IPS DF 6.9 (cell line): Measurements from ENCODE around the gene TRABD2B.

Source experiments
- DNase-seq: peaks from one replicate; pipeline ENCODE4 v3.0.0-alpha.2; 2013; ENCODE audit warnings: low read depth, low spot score
- H3K27ac ChIP-seq: one replicate; pipeline ENCODE4 v1.5.1; 2013; ENCODE audit warnings: low read length, control low read depth
- H3K27me3 ChIP-seq: 2 replicates; pipeline ENCODE4 v1.6.1; 2013; ENCODE audit warnings: mild to moderate bottlenecking, low read length; ENCODE audit not compliant: control insufficient read depth, insufficient read depth
- H3K36me3 ChIP-seq: 2 replicates; pipeline ENCODE4 v1.6.1; 2013; ENCODE audit warnings: low read length; ENCODE audit not compliant: control insufficient read depth, insufficient read depth
- H3K4me1 ChIP-seq: 2 replicates; pipeline ENCODE4 v1.6.1; 2013; ENCODE audit warnings: low read length; ENCODE audit not compliant: control insufficient read depth, insufficient read depth
- H3K4me3 ChIP-seq: 2 replicates; pipeline ENCODE4 v1.5.1; 2013; ENCODE audit warnings: mild to moderate bottlenecking, low read length
- H3K9me3 ChIP-seq: 2 replicates; pipeline ENCODE4 v1.6.1; 2013; ENCODE audit warnings: low read length, inconsistent platforms; ENCODE audit not compliant: control insufficient read depth, insufficient read depth
- WGBS: extraction: QIAGEN DNeasy Blood & Tissue Kit; methylation state at CpG from one replicate; pipeline ENCODE4 v1.1.7; 2013; ENCODE audit warnings: mixed read lengths, missing lambda C conversion rate; ENCODE audit not compliant: insufficient read length, insufficient coverage; 5-methylcytosine and 5-hydroxymethylcytosine counted together

Gene TRABD2B

DNA sequence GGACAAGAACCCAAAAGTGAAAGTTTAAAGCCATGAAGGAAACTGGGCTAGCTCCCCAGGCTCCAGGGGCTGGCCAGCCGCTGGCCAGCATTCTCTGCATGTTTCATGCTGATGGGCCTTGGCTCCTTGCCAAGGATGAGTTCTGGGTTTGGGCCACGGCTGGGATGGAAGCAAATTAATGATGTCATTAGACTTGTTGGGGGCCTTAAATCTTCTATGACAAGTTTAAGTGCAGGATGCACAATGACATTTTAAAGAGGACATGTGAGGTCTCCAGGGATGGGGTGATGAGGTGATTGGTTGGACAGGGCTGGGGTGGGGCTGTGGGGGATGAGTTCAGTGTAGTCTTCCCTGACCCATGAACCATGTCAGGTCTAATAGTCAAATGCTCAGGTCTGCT, 199.6 kb downstream of the TRABD2B start:
- H3K4me1 ChIP-seq, result no peaks in the 10 kb centered on the region
- DNase-seq, result no peak
- H3K36me3 ChIP-seq, result no peaks in the 10 kb centered on the region
- no peaks in the 10 kb centered on the region for H3K9me3 ChIP-seq
- no peak overlapping the region for H3K4me3 ChIP-seq
- whole genome bisulfite sequencing, result no CpG with 5 or more reads among the region's 2 CpGs
- H3K27me3 ChIP-seq, result no peaks in the 10 kb centered on the region
- no peak overlapping the region for H3K27ac ChIP-seq

DNA sequence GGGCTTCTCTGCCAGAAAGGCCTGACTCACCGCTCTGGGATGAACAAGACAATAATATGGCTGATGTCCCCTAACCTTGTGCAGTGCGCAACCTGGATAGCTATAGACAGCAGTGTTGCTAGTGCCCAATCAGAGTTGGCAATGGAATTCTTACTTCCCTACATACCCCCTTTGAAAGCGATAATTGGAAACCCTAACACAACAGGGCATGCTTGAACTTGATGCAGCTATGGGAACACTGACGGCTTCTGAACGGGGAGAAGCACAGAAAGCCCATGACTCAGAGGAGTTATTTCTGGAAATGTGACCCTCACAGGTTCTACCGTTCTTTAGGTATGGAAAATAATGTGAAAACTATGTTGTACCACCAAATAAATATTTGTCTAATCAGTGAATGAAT, 200.6 kb downstream of the TRABD2B start:
- Histone ChIP-seq H3K4me3 (no peak overlapping the region), H3K4me1 (no peaks in the 10 kb centered on the region), H3K27me3 (no peaks in the 10 kb centered on the region), H3K27ac (no peak overlapping the region), H3K36me3 (no peaks in the 10 kb centered on the region), H3K9me3 (no peaks in the 10 kb centered on the region)
- DNase-seq, result no peak
- WGBS, result no CpG with 5 or more reads among the region's 6 CpGs

- H3K36me3 ChIP-seq, result no peaks in the 10 kb centered on the region
- H3K27me3 ChIP-seq, result no peaks in the 10 kb centered on the region
- no peak overlapping the region for H3K4me3 ChIP-seq
- DNase-seq, result no peak
- H3K27ac ChIP-seq, result no peak overlapping the region
- H3K9me3 ChIP-seq, result no peaks in the 10 kb centered on the region
- no CpG with 5 or more reads among the region's 2 CpGs for WGBS
- H3K4me1 ChIP-seq, result no peaks in the 10 kb centered on the region
Observed at GRCh38 chr1:47795102-47795501, 202.1 kb downstream of the TRABD2B start.

DNA sequence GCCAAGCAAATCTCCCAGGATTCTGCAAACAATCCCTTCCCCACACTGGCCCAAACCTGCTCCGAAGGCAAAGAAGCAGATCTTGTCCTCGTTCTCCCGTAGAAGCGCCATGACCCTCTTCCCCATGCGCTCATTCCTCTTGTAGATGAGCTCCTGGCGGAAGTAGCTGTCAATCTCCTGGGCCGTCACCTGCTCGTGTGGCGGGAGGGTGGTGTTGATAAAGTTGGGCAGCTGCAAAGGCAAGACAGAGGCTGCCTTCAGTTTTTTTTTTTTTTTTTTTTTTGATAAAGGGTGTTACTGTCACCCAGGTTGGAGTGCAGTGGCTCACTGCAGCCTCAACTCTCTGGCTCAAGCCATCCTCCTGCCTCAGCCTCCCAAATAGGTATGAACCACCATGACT, 202.7 kb downstream of the TRABD2B start:
- no CpG with 5 or more reads among the region's 9 CpGs for WGBS
- no peak overlapping the region for H3K27ac ChIP-seq
- no peaks in the 10 kb centered on the region for H3K4me1 ChIP-seq
- H3K4me3 ChIP-seq, result no peak overlapping the region
- H3K27me3 ChIP-seq, result no peaks in the 10 kb centered on the region
- no peaks in the 10 kb centered on the region for H3K9me3 ChIP-seq
- H3K36me3 ChIP-seq, result no peaks in the 10 kb centered on the region
- DNase-seq, result no peak

DNA sequence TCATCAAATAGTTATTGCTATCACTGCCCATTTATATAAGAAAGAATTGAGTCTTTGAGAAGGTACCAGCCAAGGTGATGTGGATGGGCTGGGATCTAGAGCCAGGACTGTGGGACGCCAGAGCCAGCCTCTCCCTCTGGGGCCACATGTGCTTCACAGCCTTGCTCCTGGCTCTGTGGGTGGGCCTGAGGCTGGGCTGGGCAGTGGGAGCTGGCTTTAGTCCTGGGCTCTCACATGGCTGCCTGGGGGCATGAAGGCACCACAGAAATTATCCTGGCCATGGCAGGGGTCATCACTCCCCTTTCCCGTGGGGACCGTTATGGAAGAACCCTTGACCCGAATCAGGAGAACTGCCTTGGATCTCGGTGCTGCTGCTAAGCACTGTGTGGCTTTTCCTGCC, 203.1 kb downstream of the TRABD2B start:
- no peaks in the 10 kb centered on the region for H3K36me3 ChIP-seq
- no peak for DNase-seq
- H3K27me3 ChIP-seq, result no peaks in the 10 kb centered on the region
- no peaks in the 10 kb centered on the region for H3K9me3 ChIP-seq
- no peak overlapping the region for H3K27ac ChIP-seq
- H3K4me1 ChIP-seq, result no peaks in the 10 kb centered on the region
- WGBS, result no CpG with 5 or more reads among the region's 5 CpGs
- H3K4me3 ChIP-seq, result no peak overlapping the region

GRCh38 chr1:47793563-47793962, 203.6 kb downstream of the TRABD2B start:
- no peaks in the 10 kb centered on the region for H3K9me3 ChIP-seq
- H3K27ac ChIP-seq, result no peak overlapping the region
- H3K27me3 ChIP-seq, result no peaks in the 10 kb centered on the region
- DNase-seq, result no peak
- no peaks in the 10 kb centered on the region for H3K36me3 ChIP-seq
- no peaks in the 10 kb centered on the region for H3K4me1 ChIP-seq
- H3K4me3 ChIP-seq, result no peak overlapping the region

DNA sequence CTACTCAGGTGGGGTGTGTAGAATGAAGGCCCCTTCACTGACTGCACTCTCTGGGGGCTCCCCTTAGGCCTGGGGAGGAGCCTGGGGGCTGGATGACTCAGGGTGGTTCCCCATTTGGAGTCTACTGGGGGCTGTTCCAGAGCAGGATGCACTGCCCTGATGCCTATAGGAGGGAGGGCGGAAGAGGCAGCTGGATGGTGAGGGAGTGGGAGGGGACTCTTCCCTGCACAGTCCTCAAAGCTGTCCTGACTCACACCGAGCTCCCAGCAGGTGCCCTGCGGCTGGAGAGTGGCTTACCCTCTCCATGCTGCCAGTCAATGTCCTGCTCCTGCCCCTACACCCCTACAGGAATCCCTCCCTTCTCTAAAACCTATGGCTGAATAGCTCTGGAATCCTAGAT, 204.4 kb downstream of the TRABD2B start:
- Histone ChIP-seq H3K27ac (no peak overlapping the region), H3K4me3 (no peak overlapping the region), H3K36me3 (no peaks in the 10 kb centered on the region), H3K4me1 (no peaks in the 10 kb centered on the region), H3K27me3 (no peaks in the 10 kb centered on the region), H3K9me3 (no peaks in the 10 kb centered on the region)
- no CpG with 5 or more reads among the region's 3 CpGs for WGBS
- no peak for DNase-seq

DNA sequence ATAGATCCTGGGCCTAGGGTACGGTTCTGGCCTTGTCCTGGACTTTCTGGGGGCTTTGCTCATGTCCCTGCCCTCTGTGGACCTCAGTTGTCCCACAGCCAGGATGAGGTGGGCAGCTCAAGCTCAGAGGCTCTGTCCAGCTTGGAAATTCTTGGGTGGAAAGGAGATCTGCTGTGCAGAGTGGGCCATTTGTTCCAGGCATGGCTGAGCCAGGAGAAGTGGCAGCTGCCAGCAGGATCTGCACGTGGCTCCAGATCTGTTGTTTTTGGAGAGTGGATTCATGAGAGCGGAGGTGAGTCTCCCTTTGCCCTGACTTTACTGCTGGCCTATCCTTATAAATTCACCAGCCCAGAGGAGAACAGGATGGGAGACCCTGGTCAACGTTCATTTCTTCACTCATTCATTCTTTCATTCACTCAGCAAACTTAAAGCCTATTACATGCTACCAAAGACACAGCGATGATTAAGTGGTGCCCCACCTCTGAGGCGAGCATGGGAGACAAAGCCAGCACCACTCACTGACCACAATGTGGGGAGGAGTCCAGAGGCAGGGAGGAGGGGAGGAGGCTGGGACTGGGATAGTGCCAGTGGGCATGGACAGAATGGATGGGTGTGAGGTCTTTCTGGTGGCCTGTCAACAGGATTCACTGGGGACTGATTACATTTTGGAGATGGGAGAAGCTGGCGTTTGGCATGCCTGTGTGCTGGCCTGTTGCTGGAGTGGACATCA, 205.1 kb downstream of the TRABD2B start:
- H3K36me3 ChIP-seq, result no peaks in the 10 kb centered on the region
- no peak overlapping the region for H3K27ac ChIP-seq
- no peak overlapping the region for H3K4me3 ChIP-seq
- no peak for DNase-seq
- H3K4me1 ChIP-seq, result no peaks in the 10 kb centered on the region
- H3K9me3 ChIP-seq, result no peaks in the 10 kb centered on the region
- WGBS, result no CpG with 5 or more reads among the region's 7 CpGs
- no peaks in the 10 kb centered on the region for H3K27me3 ChIP-seq

DNA sequence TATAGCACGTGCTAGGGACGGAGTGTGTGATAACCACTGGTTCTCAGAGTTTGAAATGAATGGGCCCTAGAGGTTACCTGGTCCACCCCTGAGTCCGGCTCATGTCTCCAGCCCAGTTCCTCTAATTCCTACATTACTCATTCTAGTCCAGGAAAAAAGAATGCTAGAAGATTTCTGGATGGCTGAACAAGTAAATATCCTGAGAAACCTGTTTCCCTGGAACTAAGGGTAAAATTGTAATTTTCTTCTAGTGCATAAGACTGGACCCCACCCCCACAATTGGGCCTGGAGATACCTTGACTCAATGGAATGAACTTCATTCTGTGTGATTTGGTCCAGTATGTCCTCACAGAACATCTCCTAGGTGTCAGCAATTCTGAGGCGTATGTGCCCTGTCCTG, 208.4 kb downstream of the TRABD2B start:
- no peak overlapping the region for H3K4me3 ChIP-seq
- no peaks in the 10 kb centered on the region for H3K27me3 ChIP-seq
- H3K4me1 ChIP-seq, result no peaks in the 10 kb centered on the region
- WGBS, result no CpG with 5 or more reads among the region's 4 CpGs
- H3K9me3 ChIP-seq, result no peaks in the 10 kb centered on the region
- no peaks in the 10 kb centered on the region for H3K36me3 ChIP-seq
- no peak overlapping the region for H3K27ac ChIP-seq
- DNase-seq, result no peak

GRCh38 chr1:47787560-47787959, 209.6 kb downstream of the TRABD2B start:
- Histone ChIP-seq H3K36me3 (no peaks in the 10 kb centered on the region), H3K27ac (no peak overlapping the region), H3K4me1 (no peaks in the 10 kb centered on the region), H3K4me3 (no peak overlapping the region), H3K27me3 (no peaks in the 10 kb centered on the region), H3K9me3 (no peaks in the 10 kb centered on the region)
- WGBS, result no CpG with 5 or more reads among the region's 1 CpG
- no peak for DNase-seq

GRCh38 chr1:47786316-47786715, 210.9 kb downstream of the TRABD2B start:
- H3K4me3 ChIP-seq, result no peak overlapping the region
- no peak for DNase-seq
- H3K27me3 ChIP-seq, result no peaks in the 10 kb centered on the region
- no peaks in the 10 kb centered on the region for H3K4me1 ChIP-seq
- H3K27ac ChIP-seq, result no peak overlapping the region
- WGBS, result no CpG with 5 or more reads among the region's 6 CpGs
- H3K9me3 ChIP-seq, result no peaks in the 10 kb centered on the region
- H3K36me3 ChIP-seq, result no peaks in the 10 kb centered on the region
